ENCODE measurements around the gene ALG2.
A peak's percentile ranks its signal among the peaks of the same experiment; 100 is the strongest.

Gene ALG2

GRCh38 chr9:99221621-99222415, at the start of gene ALG2, which contains the start of gene SEC61B:
ALG2 (minus strand) TSS chr9:99221942; CDS start chr9:99221894, 48 bp downstream.
SEC61B (plus strand) TSS chr9:99222282; CDS start chr9:99222364, 82 bp downstream.
- peak; percentile 83 for DNase-seq (ENCODE audit: low read depth in 1 of 2, low spot score in 1 of 2)

- DNase-seq (ENCODE audit: low read depth in 1 of 2, low spot score in 1 of 2), result no peak
Observed at GRCh38 chr9:99270491-99270890, 48.7 kb upstream of the ALG2 start.

- no peak for DNase-seq (ENCODE audit: low read depth in 1 of 2, low spot score in 1 of 2)
Observed at GRCh38 chr9:99269416-99269815, 47.7 kb upstream of the ALG2 start.

GRCh38 chr9:99266255-99267023, 44.7 kb upstream of the ALG2 start:
- peak; percentile 15 to 19 for DNase-seq (ENCODE audit: low read depth in 1 of 2, low spot score in 1 of 2)

GRCh38 chr9:99265691-99266090, 43.9 kb upstream of the ALG2 start:
- DNase-seq (ENCODE audit: low read depth in 1 of 2, low spot score in 1 of 2), result no peak

- no peak for DNase-seq (ENCODE audit: low read depth in 1 of 2, low spot score in 1 of 2)
Observed at GRCh38 chr9:99264070-99264680, 42.4 kb upstream of the ALG2 start.

- DNase-seq (ENCODE audit: low read depth in 1 of 2, low spot score in 1 of 2), result no peak
Observed at GRCh38 chr9:99262949-99263418, 41.2 kb upstream of the ALG2 start.

GRCh38 chr9:99261923-99262322, 40.2 kb upstream of the ALG2 start:
- no peak for DNase-seq (ENCODE audit: low read depth in 1 of 2, low spot score in 1 of 2)

GRCh38 chr9:99259231-99259918, 37.6 kb upstream of the ALG2 start:
- no peak for DNase-seq (ENCODE audit: low read depth in 1 of 2, low spot score in 1 of 2)

GRCh38 chr9:99257723-99258389, 36.1 kb upstream of the ALG2 start:
- DNase-seq (ENCODE audit: low read depth in 1 of 2, low spot score in 1 of 2), result no peak

GRCh38 chr9:99255651-99256050, 33.9 kb upstream of the ALG2 start:
- no peak for DNase-seq (ENCODE audit: low read depth in 1 of 2, low spot score in 1 of 2)

- DNase-seq (ENCODE audit: low read depth in 1 of 2, low spot score in 1 of 2), result peak in 1 of 2 donors; percentile 58
Observed at GRCh38 chr9:99253772-99254431, 32.2 kb upstream of the ALG2 start.

- DNase-seq (ENCODE audit: low read depth in 1 of 2, low spot score in 1 of 2), result no peak
Observed at GRCh38 chr9:99253134-99253533, 31.4 kb upstream of the ALG2 start.

- DNase-seq (ENCODE audit: low read depth in 1 of 2, low spot score in 1 of 2), result no peak
Observed at GRCh38 chr9:99251157-99251556, 29.4 kb upstream of the ALG2 start.

GRCh38 chr9:99249619-99250018, 27.9 kb upstream of the ALG2 start:
- DNase-seq (ENCODE audit: low read depth in 1 of 2, low spot score in 1 of 2), result no peak

GRCh38 chr9:99244344-99245260, 22.9 kb upstream of the ALG2 start:
- DNase-seq (ENCODE audit: low read depth in 1 of 2, low spot score in 1 of 2), result no peak

GRCh38 chr9:99241106-99241505, 19.4 kb upstream of the ALG2 start:
- no peak for DNase-seq (ENCODE audit: low read depth in 1 of 2, low spot score in 1 of 2)

- no peak for DNase-seq (ENCODE audit: low read depth in 1 of 2, low spot score in 1 of 2)
Observed at GRCh38 chr9:99239341-99240060, 17.8 kb upstream of the ALG2 start.
